ENCODE data around the gene DNAH2.

DNA sequence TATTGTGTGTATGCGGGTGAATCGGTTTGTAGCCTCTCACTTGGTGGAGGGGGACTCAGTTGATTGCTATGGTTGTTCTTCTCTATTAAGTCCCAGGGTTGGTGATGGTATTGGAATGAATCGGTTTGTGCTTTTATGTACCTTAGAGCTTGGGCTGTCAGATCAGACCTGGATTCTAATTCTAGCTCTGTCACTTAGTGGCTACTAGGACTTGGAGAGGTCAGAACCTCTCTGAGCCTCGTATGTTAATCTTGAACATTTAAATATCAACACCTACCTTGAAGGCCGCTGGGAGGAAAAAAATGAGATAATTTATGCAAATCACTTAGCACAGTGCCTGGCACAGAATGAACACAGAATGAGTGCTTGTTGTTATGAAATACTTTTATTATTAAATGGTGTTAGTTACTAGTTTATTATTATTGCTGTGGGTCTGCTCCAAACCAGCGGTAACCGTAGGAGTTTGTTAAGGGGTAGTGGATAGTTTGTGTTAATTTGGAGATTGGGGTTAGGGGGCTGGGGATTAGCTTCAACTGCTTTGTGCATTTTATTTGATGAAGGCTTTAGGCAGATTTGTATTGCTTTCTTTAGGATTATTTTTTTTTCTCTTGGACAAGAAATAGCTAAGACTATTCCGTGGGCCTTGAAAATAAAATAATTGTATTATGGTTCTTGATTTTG lies 120.0 kb downstream of the DNAH2 start:
- TF ChIP-seq, protein P1, sequence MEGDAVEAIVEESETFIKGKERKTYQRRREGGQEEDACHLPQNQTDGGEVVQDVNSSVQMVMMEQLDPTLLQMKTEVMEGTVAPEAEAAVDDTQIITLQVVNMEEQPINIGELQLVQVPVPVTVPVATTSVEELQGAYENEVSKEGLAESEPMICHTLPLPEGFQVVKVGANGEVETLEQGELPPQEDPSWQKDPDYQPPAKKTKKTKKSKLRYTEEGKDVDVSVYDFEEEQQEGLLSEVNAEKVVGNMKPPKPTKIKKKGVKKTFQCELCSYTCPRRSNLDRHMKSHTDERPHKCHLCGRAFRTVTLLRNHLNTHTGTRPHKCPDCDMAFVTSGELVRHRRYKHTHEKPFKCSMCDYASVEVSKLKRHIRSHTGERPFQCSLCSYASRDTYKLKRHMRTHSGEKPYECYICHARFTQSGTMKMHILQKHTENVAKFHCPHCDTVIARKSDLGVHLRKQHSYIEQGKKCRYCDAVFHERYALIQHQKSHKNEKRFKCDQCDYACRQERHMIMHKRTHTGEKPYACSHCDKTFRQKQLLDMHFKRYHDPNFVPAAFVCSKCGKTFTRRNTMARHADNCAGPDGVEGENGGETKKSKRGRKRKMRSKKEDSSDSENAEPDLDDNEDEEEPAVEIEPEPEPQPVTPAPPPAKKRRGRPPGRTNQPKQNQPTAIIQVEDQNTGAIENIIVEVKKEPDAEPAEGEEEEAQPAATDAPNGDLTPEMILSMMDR (conservative IDR thresholded peaks at IDR 0.05; ENCODE audit: low read depth in 2 of 2), result no peak
- TF ChIP-seq CREB1 (CRISPR knock-in tag; IDR thresholded peaks at IDR 0.05; ENCODE audit: low read depth) (no peak), EZH2 (IDR thresholded peaks at IDR 0.05; ENCODE audit: low read depth, unreplicated experiment) (no peak), POLR2AphosphoS5 (IDR thresholded peaks at IDR 0.05; ENCODE audit: low read depth) (no peak), ZNF114 (CRISPR knock-in tag; IDR thresholded peaks at IDR 0.05) (no peak), EZH2phosphoT487 (IDR thresholded peaks at IDR 0.05; ENCODE audit: unreplicated experiment) (no peak), NANOG (IDR thresholded peaks at IDR 0.05; ENCODE audit: borderline replicate concordance) (no peak), JUNB (IDR thresholded peaks at IDR 0.05; ENCODE audit: unreplicated experiment) (no peak), STAT1 (IDR thresholded peaks at IDR 0.05; ENCODE audit: unreplicated experiment) (no peak), ZNF331 (CRISPR knock-in tag; IDR thresholded peaks at IDR 0.05; ENCODE audit: low read depth) (no peak)
- TF ChIP-seq, protein P2, sequence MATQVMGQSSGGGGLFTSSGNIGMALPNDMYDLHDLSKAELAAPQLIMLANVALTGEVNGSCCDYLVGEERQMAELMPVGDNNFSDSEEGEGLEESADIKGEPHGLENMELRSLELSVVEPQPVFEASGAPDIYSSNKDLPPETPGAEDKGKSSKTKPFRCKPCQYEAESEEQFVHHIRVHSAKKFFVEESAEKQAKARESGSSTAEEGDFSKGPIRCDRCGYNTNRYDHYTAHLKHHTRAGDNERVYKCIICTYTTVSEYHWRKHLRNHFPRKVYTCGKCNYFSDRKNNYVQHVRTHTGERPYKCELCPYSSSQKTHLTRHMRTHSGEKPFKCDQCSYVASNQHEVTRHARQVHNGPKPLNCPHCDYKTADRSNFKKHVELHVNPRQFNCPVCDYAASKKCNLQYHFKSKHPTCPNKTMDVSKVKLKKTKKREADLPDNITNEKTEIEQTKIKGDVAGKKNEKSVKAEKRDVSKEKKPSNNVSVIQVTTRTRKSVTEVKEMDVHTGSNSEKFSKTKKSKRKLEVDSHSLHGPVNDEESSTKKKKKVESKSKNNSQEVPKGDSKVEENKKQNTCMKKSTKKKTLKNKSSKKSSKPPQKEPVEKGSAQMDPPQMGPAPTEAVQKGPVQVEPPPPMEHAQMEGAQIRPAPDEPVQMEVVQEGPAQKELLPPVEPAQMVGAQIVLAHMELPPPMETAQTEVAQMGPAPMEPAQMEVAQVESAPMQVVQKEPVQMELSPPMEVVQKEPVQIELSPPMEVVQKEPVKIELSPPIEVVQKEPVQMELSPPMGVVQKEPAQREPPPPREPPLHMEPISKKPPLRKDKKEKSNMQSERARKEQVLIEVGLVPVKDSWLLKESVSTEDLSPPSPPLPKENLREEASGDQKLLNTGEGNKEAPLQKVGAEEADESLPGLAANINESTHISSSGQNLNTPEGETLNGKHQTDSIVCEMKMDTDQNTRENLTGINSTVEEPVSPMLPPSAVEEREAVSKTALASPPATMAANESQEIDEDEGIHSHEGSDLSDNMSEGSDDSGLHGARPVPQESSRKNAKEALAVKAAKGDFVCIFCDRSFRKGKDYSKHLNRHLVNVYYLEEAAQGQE (IDR thresholded peaks at IDR 0.05; ENCODE audit: unreplicated experiment), result no peak

Measured in GM23338 (cell line).